HG02623 (cell line): ENCODE data around the gene ANKH.

Experiments used
- ATAC-seq: cut with Tn5 transposase; IDR thresholded peaks from one replicate; pipeline ENCODE4 v1.9.1; 2021; ENCODE audit warnings: moderate library complexity; ENCODE audit not compliant: unreplicated experiment

The ANKH gene

GRCh38 chr5:14830210-14831005, 41.2 kb downstream of the ANKH start:
- no peak for ATAC-seq

- no peak for ATAC-seq
Measured at GRCh38 chr5:14829396-14829795, 42.2 kb downstream of the ANKH start.

- ATAC-seq: no peak
Measured at GRCh38 chr5:14826714-14827113, 44.9 kb downstream of the ANKH start.

GRCh38 chr5:14825977-14826376, 45.6 kb downstream of the ANKH start:
- ATAC-seq: no peak

- no peak for ATAC-seq
Measured at GRCh38 chr5:14824499-14824898, 47.1 kb downstream of the ANKH start.

GRCh38 chr5:14821100-14821845, 50.3 kb downstream of the ANKH start:
- no peak for ATAC-seq

- ATAC-seq: no peak
Measured at GRCh38 chr5:14818931-14819790, 52.4 kb downstream of the ANKH start.

- ATAC-seq: peak; percentile 44
Measured at GRCh38 chr5:14817762-14818136, 53.8 kb downstream of the ANKH start.

GRCh38 chr5:14816999-14817761, 54.4 kb downstream of the ANKH start:
- ATAC-seq: peak; percentile 74

- ATAC-seq: no peak
Measured at GRCh38 chr5:14816374-14816998, 55.1 kb downstream of the ANKH start.

- no peak for ATAC-seq
Measured at GRCh38 chr5:14813747-14814146, 57.8 kb downstream of the ANKH start.

- ATAC-seq: no peak
Measured at GRCh38 chr5:14812166-14812565, 59.4 kb downstream of the ANKH start.

- ATAC-seq: no peak
Measured at GRCh38 chr5:14810928-14811572, 60.5 kb downstream of the ANKH start.

GRCh38 chr5:14810282-14810681, 61.3 kb downstream of the ANKH start:
- ATAC-seq: no peak

GRCh38 chr5:14809369-14810155, 62.0 kb downstream of the ANKH start:
- ATAC-seq: peak; percentile 98

- no peak for ATAC-seq
Measured at GRCh38 chr5:14807471-14807870, 64.1 kb downstream of the ANKH start.

- no peak for ATAC-seq
Measured at GRCh38 chr5:14806456-14806855, 65.1 kb downstream of the ANKH start.

GRCh38 chr5:14802541-14802940, 69.0 kb downstream of the ANKH start:
- ATAC-seq: no peak

- ATAC-seq: no peak
Measured at GRCh38 chr5:14801792-14802191, 69.8 kb downstream of the ANKH start.
